HG03521 (cell line): ENCODE measurements around the gene E2F3.
"Not testable (repeated sequence)": the region's sequence is repeated elsewhere in the genome, so short reads cannot be mapped to it uniquely, and the experiment has no call there.

Experiments used
- ATAC-seq: cut with Tn5 transposase; IDR thresholded peaks from one replicate; pipeline ENCODE4 v1.9.1; 2021; ENCODE audit warnings: mild to moderate bottlenecking, moderate library complexity; ENCODE audit not compliant: unreplicated experiment

E2F3 gene

GRCh38 chr6:20525208-20525607, 123.5 kb downstream of the E2F3 start:
- ATAC-seq, result not testable (repeated sequence)

GRCh38 chr6:20529086-20529448, 127.4 kb downstream of the E2F3 start:
- not testable (repeated sequence) for ATAC-seq

GRCh38 chr6:20532881-20533280, 131.2 kb downstream of the E2F3 start:
- ATAC-seq, result no peak

GRCh38 chr6:20533746-20534294, 132.1 kb downstream of the E2F3 start:
- no peak for ATAC-seq

- peak; percentile 73 for ATAC-seq
Measured at GRCh38 chr6:20534295-20535262, 132.9 kb downstream of the E2F3 start, which contains the start of gene CDKAL1. CDKAL1 (plus strand) TSS chr6:20534457; CDS start chr6:20546351, 11,894 bp downstream.

- ATAC-seq, result no peak
Measured at GRCh38 chr6:20538131-20538662, 136.5 kb downstream of the E2F3 start.

- ATAC-seq, result no peak
Measured at GRCh38 chr6:20538907-20539306, 137.2 kb downstream of the E2F3 start.

- no peak for ATAC-seq
Measured at GRCh38 chr6:20539387-20539786, 137.7 kb downstream of the E2F3 start.

GRCh38 chr6:20540683-20541082, 139.0 kb downstream of the E2F3 start:
- no peak for ATAC-seq

GRCh38 chr6:20541382-20541781, 139.7 kb downstream of the E2F3 start:
- ATAC-seq, result no peak

GRCh38 chr6:20542927-20543602, 141.4 kb downstream of the E2F3 start:
- peak; percentile 98 for ATAC-seq
